HG03196 (cell line): ENCODE data around the gene SNX24.
A peak's percentile ranks its signal among the peaks of the same experiment; 100 is the strongest.
"Not testable (repeated sequence)": the region's sequence is repeated elsewhere in the genome, so short reads cannot be mapped to it uniquely, and the experiment has no call there.

ENCODE experiments used
- ATAC-seq: cut with Tn5 transposase; IDR thresholded peaks from one replicate; pipeline ENCODE4 v1.9.1; 2021; ENCODE audit not compliant: unreplicated experiment

Gene SNX24

DNA sequence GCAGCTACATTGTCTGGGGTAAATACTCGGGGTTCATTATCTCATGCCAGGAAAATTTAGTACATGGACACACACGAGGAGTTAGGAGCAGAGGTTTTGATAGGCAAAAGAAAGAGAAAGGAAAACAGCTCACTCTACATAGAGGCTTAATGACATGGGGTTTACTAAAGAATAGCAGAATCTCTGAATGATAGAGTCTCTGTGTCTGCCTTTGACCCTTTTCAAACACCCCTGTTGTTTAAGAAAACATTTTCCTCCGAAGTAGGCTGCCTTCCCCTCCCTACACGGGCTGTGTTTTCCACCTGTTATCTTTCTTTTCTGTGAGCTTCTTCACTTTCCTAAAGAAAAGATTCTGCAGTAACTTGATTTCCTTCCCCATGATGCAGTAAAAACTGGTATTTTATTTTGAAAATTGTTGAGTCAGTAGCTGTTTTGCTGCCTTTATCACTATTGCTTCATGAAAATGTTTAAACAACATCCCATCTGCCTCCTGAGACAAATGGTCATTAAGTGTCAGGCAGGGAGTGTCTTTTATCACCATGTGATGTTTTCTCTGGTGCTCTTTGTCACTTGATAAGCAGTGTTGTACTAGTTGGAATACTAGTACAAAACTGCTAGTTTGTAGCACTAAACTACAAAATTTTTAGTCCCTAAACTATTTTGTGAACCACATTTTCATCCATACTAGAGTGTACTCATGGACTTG is 114.5 kb downstream of the SNX24 start:
- ATAC-seq = no peak

DNA sequence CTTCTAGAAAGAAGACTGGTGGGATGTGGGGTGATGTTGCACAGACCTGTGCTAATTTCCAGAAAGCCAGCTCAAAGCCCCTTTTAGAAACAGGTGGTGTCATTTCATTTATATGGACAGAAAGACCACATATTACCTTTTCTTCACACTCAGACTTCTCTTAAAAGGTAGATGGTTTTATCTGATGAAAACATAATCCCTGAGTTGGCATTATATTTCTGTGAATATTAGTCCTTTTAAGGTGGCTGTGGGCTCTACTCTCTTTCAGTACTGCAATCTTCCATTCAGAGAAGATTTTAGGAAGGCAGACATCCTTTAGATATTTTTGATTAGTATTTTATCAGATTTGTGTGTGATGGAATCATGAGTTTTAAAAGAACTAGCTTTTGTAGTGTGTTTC is 117.9 kb downstream of the SNX24 start:
- ATAC-seq = no peak

DNA sequence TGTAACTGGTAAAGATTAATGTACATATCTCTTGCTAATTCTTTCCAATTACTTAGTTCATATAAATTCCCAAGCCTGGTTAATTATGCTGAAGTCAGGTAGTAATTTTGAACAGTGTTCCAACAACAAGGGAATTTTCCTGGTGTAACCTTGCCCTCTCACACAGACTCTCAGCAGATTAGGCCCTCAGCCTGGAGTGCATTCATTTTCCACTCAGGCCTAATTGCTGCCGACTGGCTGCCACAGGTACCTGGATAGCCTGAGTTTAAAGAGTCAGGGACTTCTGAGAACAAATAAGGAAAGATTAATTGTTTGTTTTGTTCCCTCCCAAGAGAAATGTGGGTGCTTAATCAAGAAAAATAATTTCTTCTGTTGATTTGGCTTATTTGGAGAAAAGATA is 119.7 kb downstream of the SNX24 start:
- no peak for ATAC-seq

DNA sequence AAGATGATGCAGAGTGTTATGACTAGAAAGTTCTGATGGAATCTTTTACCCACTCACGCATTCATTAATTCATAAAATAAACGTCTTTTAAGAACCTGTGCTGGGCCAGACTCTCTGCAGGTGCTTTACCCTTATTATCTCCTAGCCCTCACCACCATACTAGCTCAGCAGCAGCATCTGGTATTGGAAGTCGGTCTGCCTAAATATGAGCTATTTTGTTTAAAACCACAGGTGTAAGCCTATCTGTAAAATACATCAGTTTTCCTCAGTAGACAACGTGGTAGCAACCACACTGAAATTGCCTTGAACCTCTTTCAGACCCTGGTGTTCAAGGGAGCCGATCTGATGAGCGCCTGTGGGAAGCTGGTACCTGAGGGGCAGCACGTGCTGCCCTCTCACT is 121.7 kb downstream of the SNX24 start:
- peak; percentile 48 for ATAC-seq

DNA sequence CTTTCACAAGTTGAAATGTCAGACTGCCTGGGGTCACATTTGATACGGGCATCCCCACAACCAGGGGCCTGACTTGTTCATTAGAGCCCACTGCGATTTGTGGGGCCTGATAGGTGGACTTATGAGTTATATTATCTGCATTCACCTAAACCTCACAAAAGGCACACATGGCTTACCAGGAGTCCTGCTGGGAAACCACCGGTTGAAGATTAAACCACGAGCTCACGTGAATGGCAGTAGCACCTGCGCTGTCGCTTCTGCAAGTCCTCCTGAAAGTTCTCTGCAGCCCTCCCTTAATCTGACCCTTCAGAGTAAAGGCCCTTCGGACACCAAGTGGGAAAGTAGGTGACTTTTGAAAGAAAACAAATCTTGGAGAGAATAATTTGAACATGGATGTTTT is 122.2 kb downstream of the SNX24 start:
- ATAC-seq = peak; percentile 89

DNA sequence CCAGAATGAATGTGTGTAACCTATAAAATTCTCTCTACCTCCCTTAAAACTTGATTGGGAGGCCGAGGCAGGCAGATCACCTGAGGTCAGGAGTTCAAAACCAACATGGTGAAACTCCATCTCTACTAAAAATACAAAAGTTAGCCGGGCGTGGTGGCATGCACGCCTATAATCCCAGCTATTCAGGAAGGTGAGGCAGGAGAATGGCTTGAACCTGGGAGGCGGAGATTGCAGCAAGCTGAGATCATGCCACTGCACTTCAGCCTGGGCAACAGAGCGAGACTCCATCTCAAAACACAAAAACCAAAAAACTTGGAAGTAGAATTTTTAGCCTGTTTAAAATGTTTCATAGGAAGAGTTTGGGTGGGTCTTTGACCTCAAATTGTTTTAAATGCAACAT is 122.6 kb downstream of the SNX24 start:
- ATAC-seq = not testable (repeated sequence)

DNA sequence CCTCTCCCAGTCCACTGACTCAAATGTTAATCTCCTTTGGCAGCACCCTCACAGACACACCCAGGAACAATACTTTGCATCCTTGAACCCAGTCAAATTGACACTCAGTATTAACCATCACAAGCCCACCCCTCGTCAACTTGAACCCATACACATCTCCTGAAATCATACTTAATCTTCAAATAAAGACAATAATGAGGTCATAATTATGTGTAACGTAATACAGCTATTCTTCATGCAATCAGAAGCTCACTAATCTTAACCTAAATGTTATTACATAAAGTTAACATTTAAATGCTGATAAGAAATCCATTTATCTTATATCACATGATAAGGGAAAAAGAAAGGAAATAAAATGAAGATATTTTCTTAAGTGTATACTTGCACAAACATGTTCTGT is 125.9 kb downstream of the SNX24 start:
- ATAC-seq = no peak

DNA sequence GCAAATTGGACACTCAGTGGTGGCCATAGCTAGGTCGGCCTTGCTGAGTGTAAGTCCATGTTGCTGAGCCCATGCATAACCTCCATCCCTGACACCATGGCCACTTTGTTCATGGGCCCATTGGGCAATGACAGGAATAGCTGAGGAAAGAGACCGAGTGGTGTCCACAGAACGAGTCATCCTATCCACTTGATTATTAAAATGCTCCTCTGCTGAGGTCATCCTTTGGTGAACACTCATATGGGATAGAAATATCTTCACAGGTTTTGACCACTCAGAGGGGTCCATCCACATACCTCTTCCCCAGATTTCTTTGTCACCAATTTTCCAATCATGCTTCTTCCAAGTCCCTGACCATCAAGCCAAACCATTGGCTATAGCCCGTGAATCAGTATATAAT is 127.5 kb downstream of the SNX24 start:
- no peak for ATAC-seq

DNA sequence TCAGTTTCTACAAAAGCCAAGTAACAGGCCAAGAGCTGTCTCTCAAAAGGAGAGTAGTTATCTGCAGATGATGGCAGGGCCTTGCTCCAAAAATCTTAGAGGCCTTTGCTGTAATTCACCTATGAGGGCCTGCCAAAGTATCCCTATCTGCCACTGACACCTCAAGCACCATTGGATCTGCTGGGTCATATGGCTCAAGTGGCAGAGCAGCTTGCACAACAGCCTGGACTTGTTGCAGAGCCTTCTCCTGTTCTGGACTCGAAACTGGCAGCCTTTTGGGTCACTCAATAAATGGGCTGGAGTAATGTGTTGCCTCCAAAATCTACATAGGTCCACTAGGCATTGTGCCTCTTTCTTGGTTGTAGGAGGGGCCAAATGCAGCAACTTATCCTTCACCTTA is 128.3 kb downstream of the SNX24 start:
- ATAC-seq = not testable (repeated sequence)

DNA sequence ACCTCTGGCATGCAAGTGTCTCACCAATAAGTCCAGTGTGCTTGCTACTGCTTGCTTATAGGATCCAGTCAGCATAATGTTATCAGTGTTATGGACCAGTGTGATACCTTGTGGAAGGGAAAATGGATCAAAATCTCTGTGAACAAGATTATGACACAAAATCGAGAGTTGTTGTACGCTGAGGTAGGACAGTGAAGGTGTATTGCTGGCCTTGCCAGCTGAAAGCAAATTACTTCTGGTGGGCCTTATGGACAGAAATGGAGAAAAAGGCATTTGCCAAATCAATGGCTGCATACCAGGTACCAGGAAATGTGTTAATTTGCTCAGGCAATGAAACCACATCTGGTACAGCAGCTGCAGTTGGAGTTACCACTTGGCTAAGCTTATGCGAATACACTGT is 128.8 kb downstream of the SNX24 start:
- not testable (repeated sequence) for ATAC-seq

DNA sequence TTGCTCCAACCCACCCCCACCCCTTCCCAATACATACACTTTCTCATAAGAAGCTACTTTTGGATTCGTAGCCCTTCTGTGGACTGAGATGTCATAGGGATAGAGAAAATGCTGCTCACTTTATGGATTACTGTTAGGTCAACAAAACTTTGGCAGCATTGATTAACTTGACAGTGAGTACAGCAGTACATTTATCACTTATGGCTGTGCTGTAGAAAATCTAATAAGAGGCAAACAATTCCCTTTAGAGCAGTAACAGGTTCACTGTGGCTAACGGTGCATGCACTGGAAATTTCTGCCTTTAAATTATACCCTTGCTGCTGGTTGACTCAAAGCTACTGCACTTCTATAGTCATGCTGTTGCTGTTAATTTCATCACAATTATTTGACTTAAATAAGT is 131.9 kb downstream of the SNX24 start:
- no peak for ATAC-seq

DNA sequence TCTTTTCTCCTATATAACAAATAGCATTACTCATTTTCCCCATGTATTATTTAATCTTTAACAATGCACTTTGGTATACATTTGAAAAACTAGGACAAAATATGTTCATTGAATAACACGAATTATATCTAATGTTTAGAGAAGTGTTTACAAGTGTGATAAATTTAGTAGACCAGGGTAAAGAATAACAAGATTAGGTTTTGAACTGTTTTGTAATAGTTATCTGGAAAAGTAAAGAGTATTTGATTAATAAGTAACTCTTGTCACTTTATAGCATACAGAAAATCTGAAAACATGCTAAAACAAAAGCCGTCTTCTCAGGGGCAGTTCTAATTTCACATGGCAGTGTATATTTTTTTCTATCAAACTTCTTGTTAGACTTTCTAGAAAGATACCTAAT is 132.7 kb downstream of the SNX24 start:
- ATAC-seq = no peak

DNA sequence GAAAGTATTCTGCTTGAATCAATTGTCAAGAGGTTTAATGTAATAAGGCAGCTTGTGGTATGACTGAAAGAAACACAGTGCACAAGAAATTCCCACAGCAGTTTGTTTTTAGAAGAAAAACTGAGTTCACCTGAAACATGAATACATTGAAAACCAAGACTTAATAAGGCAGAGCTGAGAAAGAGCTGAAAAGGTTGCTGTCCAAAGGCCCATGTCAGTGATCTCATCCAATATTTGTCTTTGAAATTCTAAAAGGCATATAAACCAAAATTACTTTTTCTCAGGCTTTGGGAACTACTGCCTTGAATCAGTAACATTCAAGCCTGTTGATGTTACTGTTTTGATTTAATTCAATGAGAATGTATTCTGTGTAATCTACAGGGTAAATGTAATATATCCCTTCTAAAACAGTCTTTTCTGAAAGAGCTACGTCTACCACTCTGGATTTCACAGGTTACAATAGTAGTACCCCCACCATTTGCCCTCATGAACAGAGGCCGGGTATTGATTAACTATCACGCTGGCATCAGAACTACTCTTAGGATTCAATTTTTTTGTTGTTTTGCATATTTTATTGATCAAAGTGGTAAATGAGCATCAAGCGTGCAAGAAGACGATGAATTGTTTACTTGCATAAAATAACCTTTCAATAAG is 133.4 kb downstream of the SNX24 start:
- ATAC-seq = no peak

DNA sequence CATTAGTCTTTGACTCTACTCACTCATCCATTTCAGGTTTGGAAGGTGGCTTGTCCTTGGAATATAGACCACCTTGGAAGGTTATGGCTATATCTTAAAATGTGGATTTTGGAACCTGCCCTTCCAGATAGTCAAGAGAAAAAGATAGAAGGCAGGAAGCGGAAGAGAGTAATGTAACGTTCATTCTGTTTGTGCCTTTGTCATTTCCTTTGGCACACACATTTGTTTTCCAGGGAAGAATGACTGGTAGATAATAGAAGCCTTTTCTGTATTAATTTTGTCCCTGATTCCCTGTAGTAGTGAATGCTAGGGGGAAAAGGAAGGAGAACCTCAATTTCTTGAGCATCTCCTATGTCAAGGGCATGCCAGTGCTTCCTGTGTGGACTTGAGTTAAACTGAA is 136.4 kb downstream of the SNX24 start:
- ATAC-seq = no peak

DNA sequence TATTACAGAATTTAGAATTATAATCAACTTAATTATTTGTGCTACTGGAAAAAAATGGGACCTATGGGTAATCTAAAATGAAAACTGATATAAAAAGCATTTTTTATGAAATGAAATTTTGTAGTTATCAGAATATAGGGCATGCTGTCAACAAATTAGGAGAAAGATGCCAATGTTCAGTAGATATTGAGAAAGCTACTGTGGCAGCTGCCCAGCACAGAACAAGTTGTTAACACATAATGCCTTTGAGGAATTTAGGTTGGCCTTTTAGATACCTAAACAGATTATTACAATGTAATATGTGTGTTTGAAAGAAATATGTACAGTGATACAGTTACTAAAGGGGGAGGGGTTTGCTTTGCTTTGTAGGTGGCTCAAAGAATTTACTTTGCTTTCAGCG is 137.0 kb downstream of the SNX24 start:
- no peak for ATAC-seq

DNA sequence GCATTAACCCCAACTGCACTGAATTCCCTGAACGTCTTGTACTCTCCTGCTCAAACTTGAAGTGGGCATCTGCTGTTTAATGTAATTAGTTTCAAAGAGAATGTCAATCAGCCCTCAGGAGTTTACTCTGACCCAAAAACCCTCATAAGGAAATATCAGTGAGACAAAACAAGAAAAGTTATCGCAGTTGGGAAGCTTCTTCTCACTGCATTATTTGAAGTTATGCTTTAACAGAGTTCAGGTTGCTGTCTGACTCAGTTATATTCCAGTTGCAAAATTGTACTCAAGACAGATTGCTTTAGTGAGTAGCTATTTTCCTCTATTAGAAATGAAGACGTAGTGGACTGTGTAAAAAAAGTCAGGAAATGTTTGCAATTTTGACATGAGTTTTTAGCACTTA is 139.0 kb downstream of the SNX24 start:
- no peak for ATAC-seq

DNA sequence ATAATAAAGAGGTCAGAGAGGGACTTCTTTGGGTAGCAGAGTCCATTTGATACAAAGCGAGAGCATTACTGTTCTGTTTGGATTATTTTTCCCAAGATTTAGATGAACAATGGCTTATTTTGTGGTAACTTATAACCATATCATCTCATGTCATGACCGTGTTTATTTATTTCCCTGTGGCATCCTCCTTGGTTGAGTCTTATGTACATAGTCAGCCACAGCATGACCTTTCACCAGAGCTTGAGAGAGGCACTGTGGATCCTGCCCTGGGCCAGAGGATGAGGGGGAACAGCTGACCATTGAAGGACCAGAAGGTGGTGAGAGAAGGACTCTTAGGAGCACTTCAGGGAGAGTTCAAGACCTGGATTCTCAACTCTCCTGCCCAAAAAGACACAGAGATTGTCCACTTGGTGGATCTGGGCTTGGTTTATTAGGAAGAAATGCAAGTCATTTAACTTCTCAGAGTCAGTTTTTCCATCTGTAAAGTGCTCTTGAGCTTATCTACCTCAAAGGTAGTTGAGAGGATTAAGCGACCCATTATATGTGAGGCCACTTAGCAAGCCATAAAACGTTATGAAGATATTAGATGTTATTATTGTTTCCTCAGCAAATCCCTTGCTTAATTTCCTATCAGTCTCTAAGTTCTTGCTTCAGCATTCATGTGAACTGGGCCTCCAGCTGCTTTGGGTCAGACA is 139.7 kb downstream of the SNX24 start:
- ATAC-seq = no peak

DNA sequence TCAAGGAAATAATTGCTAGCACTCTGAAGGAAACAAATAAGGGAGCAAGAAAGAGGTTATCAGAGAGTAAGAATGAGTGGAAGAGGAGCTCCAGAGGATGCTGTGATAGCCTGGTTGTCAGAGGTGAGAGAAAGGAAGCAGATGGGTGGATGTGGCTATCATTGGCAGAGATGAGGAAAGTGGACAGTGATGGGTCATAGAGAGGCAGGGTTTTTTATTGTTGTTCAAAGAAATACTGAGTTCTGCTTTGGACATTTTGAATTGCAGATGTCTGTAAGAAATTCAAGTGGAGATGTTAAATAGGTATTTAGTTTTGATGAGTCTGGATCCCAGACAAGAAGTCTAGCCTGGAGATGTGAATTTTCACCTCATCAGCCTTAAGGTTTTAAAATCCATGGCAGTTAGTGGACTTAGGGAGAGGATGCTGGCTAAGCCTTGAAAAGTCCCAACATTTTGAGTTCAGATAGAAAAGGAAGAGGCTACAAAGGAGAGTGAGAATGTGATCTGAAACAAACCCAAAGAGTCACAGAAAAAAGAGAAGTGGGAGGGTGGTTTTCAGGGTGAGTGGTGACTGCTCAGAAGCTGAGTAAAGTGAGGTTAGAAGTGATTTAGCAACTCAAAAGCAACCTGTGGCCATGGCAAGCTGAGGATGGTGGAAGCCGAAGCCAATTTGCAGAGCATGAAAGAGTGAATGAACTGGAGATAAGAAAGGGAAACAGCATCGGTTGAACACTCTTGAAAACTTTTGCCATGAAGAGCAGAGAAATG is 140.7 kb downstream of the SNX24 start:
- ATAC-seq = peak; percentile 75

DNA sequence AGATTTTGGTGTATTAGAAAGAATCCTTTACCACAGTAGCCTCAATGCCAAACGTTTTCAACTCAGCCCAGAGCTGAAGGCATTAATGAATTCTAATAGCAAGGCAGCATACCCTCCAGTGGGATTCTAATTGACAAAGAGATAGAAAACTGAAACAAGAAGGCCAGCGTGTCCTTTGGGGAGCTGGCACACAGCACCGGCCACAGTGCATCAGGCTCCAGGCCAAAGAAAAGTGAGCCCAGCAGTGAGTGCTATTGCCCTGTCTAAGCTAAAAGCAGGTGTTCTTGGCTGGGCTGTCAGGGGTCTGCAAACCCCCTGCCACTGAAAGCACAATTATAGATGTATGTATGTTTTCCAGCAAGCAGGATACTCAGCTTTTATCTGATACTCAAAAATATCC is 150.7 kb downstream of the SNX24 start:
- ATAC-seq = no peak

DNA sequence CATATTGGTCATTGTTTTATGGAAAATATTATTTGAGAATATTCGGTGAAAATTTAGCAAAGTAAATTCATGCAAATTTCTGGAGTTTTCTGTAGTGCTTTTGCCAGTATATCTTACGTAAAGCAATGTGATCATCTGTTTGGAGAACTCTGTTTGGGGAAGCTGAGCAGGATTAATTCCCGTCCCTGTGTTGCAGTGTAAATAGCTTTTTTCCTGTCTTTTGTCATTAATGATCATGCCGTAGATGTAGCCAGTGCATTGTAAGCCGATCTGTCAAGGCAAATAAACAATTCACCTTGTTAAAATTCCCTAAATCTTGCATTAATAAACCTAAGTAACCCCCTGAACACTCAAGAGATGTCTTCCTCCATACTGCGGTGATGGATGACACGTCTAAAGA is 151.9 kb downstream of the SNX24 start:
- ATAC-seq = no peak

DNA sequence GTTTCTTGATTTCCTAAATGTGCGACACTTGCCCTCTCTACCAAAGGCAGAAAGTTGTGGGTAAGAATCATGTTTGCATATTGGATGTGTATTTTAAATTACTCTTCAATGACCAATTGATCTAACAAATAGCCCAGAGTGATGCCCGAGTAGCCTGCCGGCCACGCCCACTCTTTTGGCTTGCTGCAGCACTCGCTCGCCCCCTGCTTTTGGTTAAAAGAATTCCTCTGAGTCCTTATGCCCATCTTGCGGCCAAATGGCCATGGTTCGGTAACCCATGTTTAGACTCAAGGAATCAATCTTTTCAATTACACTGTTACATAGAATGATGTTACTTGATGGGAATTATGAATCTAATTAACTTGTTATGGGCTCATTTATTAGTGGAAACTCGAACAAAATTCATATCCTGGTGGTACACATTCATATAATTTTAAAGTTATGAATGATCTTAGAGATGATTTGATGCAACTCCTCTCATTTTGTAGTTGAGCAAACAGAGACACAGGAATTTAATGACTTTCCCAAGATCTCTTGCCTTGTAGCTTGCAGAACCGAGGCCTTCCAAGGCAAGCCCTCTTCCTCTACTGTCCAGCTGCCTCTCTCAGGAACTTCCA is 154.6 kb downstream of the SNX24 start:
- peak; percentile 96 for ATAC-seq
